ENCODE results near the gene INPP5K.
A peak's percentile ranks its signal among the peaks of the same experiment; 100 is the strongest.
"Not testable (repeated sequence)": the region's sequence is repeated elsewhere in the genome, so short reads cannot be mapped to it uniquely, and the experiment has no call there.

The INPP5K gene

GRCh38 chr17:1546292-1546922 is 30.0 kb upstream of the INPP5K start:
- no peak for DNase-seq (ENCODE audit: low read depth in 2 of 2)

DNA sequence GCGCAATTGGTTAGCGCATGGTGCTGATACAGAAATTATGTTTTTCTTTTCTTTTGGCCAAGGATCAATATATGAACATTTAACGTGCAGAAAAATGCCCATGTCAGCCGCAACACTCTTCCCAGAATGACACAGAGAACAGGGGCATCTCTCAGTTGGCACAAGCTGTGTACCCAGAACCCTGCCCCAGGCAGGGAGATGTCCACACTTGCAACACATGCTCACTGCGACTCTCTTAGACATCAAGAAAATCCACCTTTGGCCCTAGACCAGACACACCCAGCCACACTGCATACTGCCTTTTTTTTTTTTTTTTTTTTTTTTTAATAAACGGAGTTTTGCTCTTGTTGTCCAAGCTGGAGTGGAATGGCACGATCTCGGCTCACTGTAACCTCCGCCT is 29.2 kb upstream of the INPP5K start:
- DNase-seq (ENCODE audit: low read depth in 2 of 2), result no peak

- DNase-seq (ENCODE audit: low read depth in 2 of 2), result no peak
Observed at GRCh38 chr17:1542316-1542715, 25.9 kb upstream of the INPP5K start.

DNA sequence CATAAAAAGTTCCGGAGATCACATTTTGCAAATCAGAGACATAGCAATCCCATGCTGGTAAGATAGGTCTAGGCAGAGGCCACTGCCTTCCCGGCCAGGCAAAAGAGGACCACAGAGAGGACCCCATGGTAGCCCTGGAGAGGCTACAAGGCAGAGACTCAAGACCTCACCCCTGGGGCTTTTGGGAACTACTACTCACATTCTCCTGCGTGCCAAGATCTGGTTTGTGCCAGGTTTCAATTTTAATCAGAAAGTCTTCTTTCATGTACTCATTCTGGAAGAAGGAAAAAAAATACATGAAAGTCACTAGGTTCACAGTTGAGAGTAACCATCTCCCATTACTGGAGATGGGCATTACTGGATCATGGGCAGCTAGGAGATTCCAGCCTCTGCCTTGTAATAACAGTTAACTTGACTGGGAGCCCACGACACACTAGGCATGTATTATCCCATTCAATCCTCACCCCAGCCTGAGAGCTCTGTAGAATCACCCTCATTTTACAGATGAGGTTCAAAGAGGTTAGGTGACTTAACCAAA is 25.0 kb upstream of the INPP5K start:
- DNase-seq (ENCODE audit: low read depth in 2 of 2), result no peak

- DNase-seq (ENCODE audit: low read depth in 2 of 2), result no peak
Observed at GRCh38 chr17:1539811-1540210, 23.4 kb upstream of the INPP5K start.

DNA sequence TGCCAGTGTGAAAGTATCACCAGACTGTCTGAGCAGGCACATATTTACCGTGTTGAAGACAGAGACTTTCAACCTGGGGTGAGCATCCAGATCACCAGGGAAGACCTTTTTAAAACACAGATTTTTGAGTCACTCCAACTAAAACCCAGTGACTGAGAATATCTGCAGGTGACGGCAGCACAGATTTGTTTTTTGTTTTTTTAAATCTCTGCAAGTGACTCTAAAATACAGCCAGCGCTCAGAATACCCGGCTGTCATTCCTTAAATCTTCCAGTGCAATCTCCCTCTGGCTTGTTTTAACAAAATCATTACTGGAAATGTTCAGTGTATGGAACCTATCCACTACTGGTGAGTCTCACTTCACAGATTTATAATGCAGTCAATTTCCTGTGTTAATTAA is 19.3 kb upstream of the INPP5K start:
- DNase-seq (ENCODE audit: low read depth in 2 of 2), result no peak

GRCh38 chr17:1533661-1534325 is 17.4 kb upstream of the INPP5K start:
- DNase-seq (ENCODE audit: low read depth in 2 of 2), result no peak

DNA sequence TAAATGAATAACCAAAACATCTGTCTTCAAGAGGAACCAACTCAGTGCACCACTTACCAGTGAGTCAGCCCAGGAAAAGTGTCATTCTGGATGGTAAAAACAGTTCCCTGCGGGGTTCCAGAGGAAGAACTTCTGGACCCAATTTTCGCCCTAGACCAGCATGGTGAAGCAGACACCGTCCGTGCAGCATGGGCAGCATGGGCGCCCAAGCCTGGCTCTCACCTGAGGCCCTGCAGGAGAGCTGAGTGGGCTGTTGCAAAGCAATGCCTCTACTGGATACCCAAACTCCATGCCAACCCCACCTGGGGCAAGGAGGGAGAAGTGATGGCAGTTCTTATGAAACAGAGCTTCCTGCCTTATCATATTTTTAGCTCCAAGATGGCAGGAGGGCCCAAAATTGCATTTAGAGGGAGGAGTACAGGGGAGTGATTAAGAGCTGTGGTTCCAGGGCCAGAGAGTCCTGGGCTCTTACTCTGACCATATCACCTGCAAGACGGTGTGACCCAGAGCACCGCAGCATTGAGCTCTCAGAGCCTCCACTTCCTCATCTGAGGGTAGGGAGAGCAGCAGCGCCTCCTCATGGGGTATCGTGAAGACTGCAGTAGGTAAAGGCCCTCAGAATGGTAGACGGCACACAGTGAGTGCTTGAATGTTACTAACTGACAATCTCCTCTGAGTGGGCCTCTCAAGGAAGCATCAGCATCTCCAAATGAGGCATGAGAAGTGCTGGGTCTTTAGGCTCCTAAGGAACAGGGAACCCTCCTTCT is 16.6 kb upstream of the INPP5K start:
- DNase-seq (ENCODE audit: low read depth in 2 of 2), result peak in 1 of 2 donors; percentile 14

- no peak for DNase-seq (ENCODE audit: low read depth in 2 of 2)
Observed at GRCh38 chr17:1529863-1530262, 13.5 kb upstream of the INPP5K start.

DNA sequence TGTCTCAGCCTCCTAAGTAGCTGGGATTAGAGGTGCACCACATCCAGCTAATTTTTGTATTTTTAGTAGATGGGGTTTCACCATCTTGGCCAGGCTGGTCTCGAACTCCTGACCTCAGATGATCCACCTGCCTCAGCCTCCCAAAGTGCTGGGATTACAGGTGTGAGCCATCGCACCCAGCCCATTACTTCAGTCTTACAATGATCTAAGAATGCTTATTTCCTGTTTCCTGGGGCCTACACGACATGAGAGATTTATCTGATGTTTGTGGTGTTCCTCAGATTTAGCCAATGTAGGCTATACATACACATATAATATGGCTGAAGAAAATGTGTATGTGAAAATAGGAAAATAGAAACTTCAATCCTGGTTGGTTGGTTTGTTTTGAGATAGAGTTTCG is 10.5 kb upstream of the INPP5K start:
- DNase-seq (ENCODE audit: low read depth in 2 of 2), result not testable (repeated sequence)

DNA sequence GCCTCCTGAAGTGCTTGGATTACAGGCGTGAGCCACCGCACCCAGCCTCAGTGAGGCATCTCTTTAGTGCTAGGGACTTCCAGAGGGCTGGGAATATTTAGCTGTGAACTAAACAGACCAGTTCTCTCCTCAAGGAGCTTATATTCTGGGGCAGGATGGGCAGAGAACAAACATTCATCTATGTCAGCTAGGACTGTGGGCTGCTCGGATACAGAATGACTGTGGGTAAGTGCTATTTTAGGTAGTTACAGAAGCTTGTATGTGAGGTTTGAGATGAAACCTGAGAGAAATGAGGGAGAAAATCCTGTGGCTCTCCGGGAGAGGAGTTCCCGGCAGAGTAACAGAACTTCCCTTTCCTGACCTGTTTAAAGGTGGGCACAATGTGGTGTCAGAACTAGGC is 6.2 kb upstream of the INPP5K start:
- DNase-seq (ENCODE audit: low read depth in 2 of 2), result no peak

DNA sequence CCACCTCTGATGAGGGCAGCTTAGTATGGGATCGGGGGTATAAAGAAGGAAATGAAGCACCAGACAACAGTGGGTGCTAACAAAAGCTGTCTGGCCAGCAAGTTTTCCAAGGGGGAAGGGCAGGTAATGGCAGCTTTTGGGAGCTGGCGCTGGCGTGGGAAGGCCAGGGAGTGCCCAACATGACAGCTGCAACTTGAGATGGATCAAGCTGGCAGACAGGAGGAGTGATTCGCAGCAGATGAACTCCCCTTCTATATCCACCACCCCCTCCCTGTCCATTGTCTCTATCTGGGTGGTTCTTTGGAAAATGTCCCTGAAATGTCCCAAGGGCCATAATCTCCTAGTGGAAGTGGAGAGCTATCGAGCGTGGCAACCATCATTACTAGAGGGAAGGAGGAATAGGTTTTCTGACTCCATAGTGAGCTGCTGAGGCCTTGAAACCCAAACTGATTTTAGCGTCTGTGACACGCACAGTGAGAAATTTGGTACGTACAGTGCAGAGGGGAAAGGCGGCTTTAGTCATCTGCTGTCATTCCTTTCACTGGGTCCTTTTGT is 4.8 kb upstream of the INPP5K start:
- no peak for DNase-seq (ENCODE audit: low read depth in 2 of 2)

GRCh38 chr17:1519678-1520077 is 3.3 kb upstream of the INPP5K start:
- DNase-seq (ENCODE audit: low read depth in 2 of 2), result no peak

- DNase-seq (ENCODE audit: low read depth in 2 of 2), result no peak
Observed at GRCh38 chr17:1518410-1518809, 2.0 kb upstream of the INPP5K start.

- DNase-seq (ENCODE audit: low read depth in 2 of 2), result peak in 1 of 2 donors; percentile 40
Observed at GRCh38 chr17:1515640-1516387, 598 bp downstream of the INPP5K start.

- DNase-seq (ENCODE audit: low read depth in 2 of 2), result no peak
Observed at GRCh38 chr17:1512351-1512750, 4.1 kb downstream of the INPP5K start.

DNA sequence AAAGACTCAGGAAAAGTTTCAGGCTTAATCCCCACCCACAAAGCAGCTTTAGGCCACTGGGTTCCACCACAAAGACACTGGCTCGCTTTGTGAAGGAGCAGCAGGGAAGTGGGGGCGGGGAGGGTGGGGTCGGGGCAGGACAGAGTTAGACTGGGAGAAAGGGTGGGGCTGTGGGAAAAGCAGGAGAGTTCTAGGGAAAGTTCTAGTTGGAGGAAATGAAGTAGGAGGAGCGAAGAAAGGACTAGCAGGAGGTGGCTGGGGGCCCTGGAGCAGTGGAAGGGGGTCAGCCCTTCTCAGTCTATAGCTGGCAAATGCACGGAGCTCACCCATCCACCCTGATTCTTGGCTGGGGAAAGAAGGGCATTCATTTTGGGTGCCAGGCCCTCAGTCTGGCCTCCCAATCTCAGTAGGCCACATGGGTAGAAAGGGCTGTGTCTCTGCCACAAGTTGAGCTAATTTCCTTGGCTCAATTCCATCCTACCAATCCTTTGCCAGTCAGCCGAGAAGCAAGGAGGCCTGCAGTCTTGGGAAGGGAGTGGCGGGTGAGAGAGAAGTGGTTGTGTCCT is 4.6 kb downstream of the INPP5K start:
- no peak for DNase-seq (ENCODE audit: low read depth in 2 of 2)

DNA sequence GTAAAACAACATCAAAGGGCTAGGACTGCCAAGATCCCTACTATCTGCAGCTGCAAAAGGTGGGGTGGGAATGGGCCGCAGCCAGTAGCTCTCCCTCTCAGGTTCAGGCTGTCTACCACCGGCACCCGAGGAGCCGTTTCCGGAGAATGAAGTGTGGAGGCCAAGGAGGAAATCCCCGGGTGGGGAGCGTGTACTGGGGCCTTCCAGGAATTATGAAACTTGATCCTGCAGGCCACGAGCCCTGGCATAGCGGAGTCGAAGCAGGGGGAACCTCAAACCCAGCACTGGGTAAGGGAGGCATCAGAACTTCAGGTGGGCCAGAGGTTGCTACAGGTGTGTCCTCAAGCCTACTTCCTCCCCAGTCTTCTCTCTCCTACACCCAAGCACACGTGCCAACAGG is 5.1 kb downstream of the INPP5K start:
- no peak for DNase-seq (ENCODE audit: low read depth in 2 of 2)

GRCh38 chr17:1509290-1509881 is 7.0 kb downstream of the INPP5K start:
- DNase-seq (ENCODE audit: low read depth in 2 of 2), result no peak

DNA sequence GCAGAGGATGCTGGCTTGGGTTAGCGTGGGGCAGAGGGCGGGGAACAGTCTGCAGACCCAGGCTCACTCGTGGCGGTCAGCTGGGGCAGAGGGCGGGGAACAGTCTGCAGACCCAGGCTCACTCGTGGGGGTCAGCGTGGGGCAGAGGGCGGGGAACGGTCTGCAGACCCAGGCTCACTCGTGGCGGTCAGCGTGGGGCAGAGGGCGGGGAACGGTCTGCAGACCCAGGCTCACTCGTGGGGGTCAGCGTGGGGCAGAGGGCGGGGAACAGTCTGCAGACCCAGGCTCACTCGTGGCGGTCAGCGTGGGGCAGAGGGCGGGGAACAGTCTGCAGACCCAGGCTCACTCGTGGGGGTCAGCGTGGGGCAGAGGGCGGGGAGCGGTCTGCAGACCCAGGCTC is 7.7 kb downstream of the INPP5K start:
- not testable (repeated sequence) for DNase-seq (ENCODE audit: low read depth in 2 of 2)
